Thyroid gland (tissue), 4 donors: ENCODE measurements around the gene AIF1.

ENCODE experiments used
- CTCF ChIP-seq, 6 experiments: fragments of 200-600 bp in 3 of 6; fragments of 450-650 bp in 3 of 6; sonication (generic) in 3 of 6; IDR thresholded peaks; one replicate each; pipeline ENCODE4 v1.5.1; 2016 to 2019; ENCODE audit warnings: antibody characterized with exemption in 6 of 6, mild to moderate bottlenecking in 2 of 6, inconsistent platforms in 1 of 6, moderate library complexity in 1 of 6
- POLR2A ChIP-seq, 2 donors: fragments of 450-650 bp; IDR thresholded peaks; one replicate each; pipeline ENCODE4 v1.6.1; 2017; ENCODE audit warnings: antibody characterized with exemption in 2 of 2, mild to moderate bottlenecking in 2 of 2, moderate library complexity in 1 of 2

GRCh38 chr6:31587791-31588777 is 26.9 kb upstream of the AIF1 start:
- TF ChIP-seq POLR2A (IDR thresholded peaks at IDR 0.05) = no peak
- TF ChIP-seq CTCF (IDR thresholded peaks at IDR 0.05) = no peak
